Astrocyte of the hippocampus (primary cell): ENCODE data around the gene NARF.
"Not testable (repeated sequence)": the region's sequence is repeated elsewhere in the genome, so short reads cannot be mapped to it uniquely, and the experiment has no call there.

Experiments
- DNase-seq: peaks from one replicate; pipeline ENCODE4 v3.0.0; 2011; ENCODE audit warnings: low read depth, low spot score

NARF gene

DNA sequence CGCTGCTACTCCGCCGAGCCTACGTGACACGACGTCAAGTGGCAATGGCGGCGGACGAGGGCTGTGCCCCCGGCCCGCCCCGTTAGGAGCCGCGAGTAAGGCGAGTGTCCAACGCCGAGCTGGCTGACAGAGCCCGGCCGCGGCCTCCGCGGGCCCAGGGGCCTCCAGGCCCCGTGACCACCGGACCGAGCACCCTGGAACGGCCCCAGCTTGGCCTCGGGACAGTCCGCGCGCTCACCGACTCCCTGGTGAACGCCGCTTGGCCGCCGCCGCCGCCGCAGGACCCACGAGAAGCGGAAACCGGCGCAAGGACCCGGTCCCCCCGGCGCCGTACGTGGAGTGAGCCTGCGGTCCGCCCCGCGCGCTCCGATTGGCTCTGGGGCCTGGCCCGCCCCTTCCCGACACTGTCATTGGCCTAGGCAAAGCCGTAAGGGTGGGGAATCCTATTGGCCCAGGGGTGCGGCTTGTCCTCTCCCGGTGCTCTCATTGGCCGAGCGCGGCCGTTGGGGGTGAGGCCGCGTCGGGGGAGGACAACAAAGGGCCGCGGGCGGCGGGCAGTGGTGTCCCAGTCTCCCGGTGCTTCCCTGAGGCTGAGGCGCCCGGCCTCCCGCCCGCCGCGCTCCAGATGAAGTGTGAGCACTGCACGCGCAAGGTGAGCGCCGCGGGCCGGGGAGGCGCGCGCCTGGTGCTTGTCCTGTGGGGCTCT is at the start of gene NARF:
Gene NARF, plus strand, starts transcription at position 563 of the 706 bp plus-strand sequence. Its CDS starts 63 bp downstream, at position 626.
- DNase-seq, result peak; percentile 99

GRCh38 chr17:82408938-82409318 is 49.6 kb upstream of the NARF start:
- DNase-seq, result no peak

GRCh38 chr17:82410014-82410716 is 48.4 kb upstream of the NARF start:
- no peak for DNase-seq

DNA sequence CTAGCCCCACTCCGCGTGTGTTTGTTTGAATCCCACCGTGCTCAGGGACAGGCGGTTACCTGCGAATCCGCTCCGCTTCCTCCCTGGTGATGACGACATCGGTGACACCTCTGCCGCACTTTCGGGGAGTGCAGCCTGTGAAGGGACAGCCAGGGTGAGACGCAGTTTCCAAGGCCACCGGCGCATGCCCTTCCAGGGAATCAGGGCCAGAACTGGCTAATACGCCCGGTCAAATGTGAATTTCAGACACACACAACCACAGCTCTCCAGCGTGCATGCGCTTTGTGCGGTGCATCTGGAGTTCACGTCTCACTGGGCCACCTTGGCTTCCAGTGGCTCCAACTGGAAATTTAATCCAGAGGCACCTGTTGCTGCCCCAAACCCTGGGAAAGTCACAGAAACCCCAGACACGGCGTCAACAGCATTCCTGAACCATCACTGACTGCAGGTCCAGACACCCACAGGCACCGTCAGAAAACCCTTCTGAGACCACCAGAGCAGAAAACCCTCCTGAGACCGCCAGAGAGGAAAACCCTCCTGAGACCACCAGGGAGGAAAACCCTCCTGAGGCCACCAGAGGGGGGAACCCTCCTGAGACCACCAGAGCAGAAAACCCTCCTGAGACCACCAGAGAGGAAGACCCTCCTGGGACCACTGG is 47.0 kb upstream of the NARF start:
- no peak for DNase-seq

GRCh38 chr17:82412081-82412480 is 46.5 kb upstream of the NARF start:
- not testable (repeated sequence) for DNase-seq

- no peak for DNase-seq
Measured at GRCh38 chr17:82412535-82413520, 45.7 kb upstream of the NARF start.

- peak; percentile 86 for DNase-seq
Measured at GRCh38 chr17:82414548-82415281, 43.8 kb upstream of the NARF start.

GRCh38 chr17:82415336-82415735 is 43.2 kb upstream of the NARF start:
- no peak for DNase-seq

GRCh38 chr17:82415786-82416185 is 42.8 kb upstream of the NARF start:
- DNase-seq, result no peak

GRCh38 chr17:82416264-82416663 is 42.3 kb upstream of the NARF start:
- DNase-seq, result no peak

DNA sequence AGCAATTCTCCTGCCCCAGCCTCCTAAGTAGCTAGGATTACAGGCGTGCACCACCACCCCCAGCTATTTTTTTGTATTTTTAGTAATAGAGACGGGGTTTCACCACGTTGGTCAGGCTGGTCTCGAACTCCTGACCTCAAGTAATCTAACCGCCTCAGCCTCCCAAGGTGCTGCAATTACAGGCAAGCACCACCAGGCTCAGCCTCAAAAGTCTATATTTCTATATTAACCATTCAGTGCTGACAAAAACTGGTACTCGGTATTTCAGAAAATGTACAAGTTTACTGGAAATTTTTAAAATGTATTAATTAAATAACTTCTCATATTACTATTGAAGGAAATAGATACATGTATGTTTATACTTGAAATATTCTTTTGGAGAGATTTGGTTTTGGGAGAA is 41.8 kb upstream of the NARF start:
- no peak for DNase-seq

GRCh38 chr17:82418001-82418986 is 40.2 kb upstream of the NARF start, which contains the start of the genes HEXD and OGFOD3:
Gene HEXD (plus strand): TSS chr17:82418347. CDS start chr17:82419800, 1,453 bp downstream.
Gene OGFOD3 (minus strand): TSS chr17:82418586. CDS start chr17:82418485, 101 bp downstream.
- peak; percentile 97 for DNase-seq

- DNase-seq, result no peak
Measured at GRCh38 chr17:82419540-82419939, 39.0 kb upstream of the NARF start.

GRCh38 chr17:82424001-82424862 is 34.3 kb upstream of the NARF start:
- DNase-seq, result peak; percentile 36

DNA sequence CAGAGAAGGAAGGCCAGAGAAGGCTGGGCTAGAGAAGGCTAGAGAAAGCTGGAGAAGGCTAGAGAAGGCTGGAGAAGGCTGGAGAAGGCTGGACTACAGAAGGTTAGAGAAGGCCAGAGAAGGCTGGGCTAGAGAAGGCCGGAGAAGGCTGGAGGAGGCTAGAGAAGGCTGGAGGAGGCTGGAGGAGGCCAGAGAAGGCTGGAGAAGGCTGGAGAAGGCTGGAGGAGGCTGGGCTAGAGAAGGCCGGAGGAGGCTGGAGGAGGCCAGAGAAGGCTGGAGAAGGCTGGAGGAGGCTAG is 33.7 kb upstream of the NARF start:
- DNase-seq, result no peak

- no peak for DNase-seq
Measured at GRCh38 chr17:82428546-82428945, 30.0 kb upstream of the NARF start.

- DNase-seq, result no peak
Measured at GRCh38 chr17:82429824-82430223, 28.7 kb upstream of the NARF start.

DNA sequence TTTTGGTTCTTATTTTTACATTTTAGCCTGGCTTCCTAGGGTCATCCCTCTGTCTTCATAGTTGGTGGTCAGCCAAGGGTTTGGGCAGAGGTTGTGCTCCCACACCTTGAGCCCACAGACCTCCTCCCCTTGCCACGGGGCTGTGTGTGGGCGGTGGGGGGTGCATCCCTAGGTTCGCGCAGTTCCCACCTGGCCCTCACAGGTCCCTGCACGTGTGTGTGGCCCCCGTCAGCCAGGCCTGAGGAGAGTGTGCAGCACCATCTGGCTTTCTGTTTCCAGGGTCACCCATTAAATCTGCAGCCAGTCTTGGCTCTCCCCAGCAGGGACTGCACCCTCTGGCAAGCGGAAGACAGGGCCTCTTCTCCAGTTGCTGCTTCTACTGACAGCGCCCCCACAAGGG is 26.5 kb upstream of the NARF start:
- DNase-seq, result no peak
